ENCODE results near the gene LEPROT.

LEPROT gene

DNA sequence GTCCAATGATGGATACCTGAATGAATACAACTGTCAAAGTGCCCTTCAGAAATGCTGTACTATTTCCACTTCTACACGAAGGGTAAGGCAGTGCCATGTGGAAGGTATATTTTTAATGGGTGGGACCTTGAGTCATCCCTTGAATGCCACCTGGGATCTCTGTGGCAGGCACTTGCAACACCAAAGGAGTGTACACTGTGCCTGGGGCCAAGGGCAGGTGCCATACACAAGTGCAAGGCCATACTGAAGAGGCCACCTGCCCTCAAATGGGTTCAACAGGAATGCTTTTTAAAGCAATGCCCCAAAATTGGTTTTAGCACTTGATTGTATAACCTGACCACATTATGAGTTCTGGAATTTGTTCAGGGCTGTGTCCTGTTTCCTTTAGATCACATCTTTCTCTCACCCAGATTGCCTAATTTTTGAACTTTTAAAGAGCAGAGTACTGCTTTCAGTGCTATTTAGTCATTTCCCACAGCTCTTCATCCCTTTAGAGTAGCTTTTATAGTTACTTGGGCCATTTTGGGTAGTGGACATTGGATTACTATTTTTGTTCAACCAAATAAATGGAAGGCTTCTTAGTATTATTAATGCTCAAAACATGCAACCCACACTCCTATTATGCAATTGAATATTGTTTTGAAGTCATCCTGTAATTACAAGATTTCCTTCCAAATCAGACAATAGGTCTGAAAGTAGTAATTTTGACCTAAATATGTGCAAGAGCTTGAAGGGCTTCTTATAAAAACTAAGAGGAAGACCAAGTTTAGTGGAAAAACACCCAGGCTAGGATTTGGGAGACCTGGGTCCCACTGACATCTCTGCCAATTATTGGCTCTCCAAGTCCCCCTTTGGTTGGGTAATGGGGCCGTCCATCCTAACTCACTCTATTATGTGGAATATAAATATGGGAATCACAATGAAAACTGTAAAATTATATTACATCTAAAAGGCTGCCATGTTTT is 57.2 kb downstream of the LEPROT start:
- no peak for DNase-seq (ENCODE audit: low read depth)

DNA sequence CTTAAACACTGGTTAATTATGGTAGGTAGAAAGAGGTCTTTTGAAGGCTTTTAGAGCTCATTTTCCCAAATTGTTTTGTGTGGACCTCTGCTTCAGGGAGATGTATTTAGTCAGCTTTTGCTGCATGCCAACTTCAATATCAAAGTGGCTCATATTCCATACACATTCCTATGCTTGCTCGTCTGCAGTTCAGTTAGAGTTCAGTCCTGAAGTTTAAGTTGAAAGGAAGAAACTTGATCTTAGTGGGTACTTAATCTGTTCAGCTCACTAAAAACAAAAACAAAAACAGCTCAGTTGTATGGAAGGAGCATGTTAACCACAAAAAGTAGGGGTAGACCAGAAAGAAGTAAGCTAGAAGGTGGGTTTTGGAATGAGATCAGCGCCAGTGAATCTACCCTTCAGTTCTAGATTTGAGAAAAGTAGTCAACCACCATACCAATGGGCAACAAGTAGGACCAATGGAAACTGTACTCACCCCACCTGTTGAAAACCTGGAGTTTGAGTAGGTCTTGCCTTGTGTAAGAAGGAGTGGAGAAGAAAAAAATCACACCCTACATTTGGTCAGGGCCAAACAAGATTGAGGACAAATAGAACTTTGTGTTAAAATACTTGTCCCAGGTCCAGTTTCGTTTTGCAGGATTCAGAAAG is 58.0 kb downstream of the LEPROT start:
- DNase-seq (ENCODE audit: low read depth) = no peak

DNA sequence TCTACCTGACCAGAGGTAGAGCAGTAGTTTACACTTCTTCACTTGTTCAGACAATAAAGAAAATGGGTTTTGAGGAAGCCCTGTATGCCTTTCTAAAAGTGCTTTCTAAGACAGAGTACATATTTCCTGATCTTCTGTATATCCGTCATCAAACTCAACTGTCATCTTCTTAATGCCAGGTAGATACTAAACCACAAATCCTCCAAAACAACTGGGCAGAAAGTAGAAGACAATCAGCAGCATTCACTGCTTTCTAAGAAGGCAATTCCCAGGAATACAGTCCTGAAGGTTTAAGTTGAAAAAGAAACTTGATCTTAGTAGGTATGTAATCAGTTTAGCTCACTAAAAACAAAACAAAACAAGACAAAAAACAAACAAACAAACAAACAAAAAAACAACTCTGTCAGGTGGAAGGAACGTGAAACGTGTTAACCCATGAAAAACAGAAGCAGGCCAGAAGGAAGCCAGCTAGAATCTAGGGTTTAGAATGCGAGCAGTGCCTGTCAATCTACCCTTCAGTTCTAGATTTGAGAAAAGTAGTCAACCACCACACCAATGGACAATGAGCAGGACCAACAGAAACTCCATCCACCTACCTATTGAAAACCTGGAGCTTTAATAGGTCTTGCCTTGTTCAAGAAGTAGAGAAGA is 59.2 kb downstream of the LEPROT start:
- no peak for DNase-seq (ENCODE audit: low read depth)

DNA sequence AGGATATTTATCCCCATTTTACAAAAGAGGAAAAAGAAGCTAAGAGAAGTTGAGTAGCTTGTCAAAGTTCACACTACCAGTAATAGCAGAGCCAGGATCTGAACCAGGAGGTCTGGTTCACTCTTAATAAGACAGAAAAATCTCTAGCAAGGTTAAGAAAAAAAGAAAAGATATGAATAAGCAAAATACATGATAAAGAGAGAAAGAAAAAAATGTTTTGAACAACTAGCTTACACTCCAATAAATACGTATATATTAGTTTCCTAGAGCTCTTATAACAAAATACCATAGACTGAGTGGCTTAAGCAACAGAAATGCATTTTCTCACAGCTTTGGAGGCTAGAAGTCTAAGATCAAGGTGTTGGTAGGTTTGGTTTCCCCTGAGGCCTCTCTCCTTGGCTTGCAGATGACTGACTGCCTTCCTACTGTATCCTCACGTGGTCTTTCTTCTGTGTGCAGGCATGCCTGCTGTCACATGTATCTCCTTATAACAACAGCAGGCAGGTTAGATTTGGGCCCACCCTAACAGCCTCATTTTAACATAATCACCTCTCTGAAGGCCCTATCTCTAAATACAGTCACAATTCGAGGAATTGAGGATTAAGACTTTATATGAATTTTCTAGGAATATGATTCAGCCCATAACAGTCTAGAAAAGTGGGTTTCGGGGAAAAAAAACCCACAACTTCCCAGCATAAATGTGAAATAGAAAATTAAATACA is 60.4 kb downstream of the LEPROT start:
- DNase-seq (ENCODE audit: low read depth) = no peak

DNA sequence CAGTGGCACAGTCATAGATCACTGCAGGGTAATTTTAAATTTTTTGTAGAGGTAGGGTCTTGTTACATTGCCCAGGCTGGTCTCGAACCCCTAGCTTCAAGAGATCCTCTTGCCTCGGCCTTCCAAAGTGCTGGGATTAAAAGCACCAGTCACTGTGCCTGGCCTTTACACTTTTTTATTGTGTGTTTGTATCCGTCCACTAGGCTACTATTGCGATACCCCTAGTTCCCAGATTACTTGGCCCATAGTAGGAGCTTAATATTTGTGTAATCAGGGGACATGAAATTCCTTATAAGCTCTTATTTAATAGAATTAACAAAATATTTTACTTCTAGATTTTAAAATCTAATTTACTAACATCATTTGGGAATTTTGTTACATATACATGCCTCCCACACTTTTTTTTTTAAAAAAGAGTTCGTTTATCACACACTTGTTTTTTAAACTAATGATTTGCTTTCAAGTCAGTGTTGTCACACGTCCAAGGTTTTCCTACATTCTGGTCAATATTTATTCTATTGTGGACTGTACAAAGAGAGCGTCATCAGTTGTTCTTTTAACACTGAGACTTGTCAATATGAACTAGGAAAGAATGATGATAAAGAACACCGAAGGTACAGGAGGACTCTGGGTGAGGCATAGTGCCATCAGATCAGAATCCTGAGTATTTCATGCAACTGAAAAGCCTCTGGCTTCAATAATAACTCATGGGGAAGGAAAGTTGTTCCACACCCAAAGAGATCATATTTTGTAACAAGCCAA is 63.7 kb downstream of the LEPROT start:
- DNase-seq (ENCODE audit: low read depth) = no peak

Measured in stimulated activated CD8-positive, alpha-beta memory T cell treated with anti-CD3 and anti-CD28 coated beads, Interleukin-12 subunit alpha, Interleukin-12 subunit beta, amount 100 ng/mL, for 4 hours (primary cell).